Urinary bladder (tissue), 4 donors: Measurements from ENCODE around the gene CYYR1. TPM values are rescaled to one million over a fixed set of nuclear protein-coding genes. Genes with fewer than 3 reads are reported as not detected.

Source experiments
- DNase-seq: peaks from one replicate; pipeline ENCODE4 v3.0.0-alpha.2; 2015; ENCODE audit errors: extremely low spot score
- H3K27ac ChIP-seq: one replicate; pipeline ENCODE4 v1.5.1; 2013; ENCODE audit warnings: low read depth, mild to moderate bottlenecking, moderate library complexity
- H3K36me3 ChIP-seq: one replicate; pipeline ENCODE4 v1.6.1; 2013; ENCODE audit warnings: mild to moderate bottlenecking, moderate library complexity; ENCODE audit not compliant: insufficient read depth
- H3K4me1 ChIP-seq: one replicate; pipeline ENCODE4 v1.6.1; 2013; ENCODE audit warnings: mild to moderate bottlenecking, moderate library complexity; ENCODE audit not compliant: insufficient read depth
- H3K4me3 ChIP-seq: one replicate; pipeline ENCODE4 v1.5.1; 2013; ENCODE audit warnings: low read depth, low read length
- WGBS: extraction: QIAGEN DNeasy Blood & Tissue Kit; methylation state at CpG from one replicate; pipeline ENCODE4 v1.1.7; 2013; 5-methylcytosine and 5-hydroxymethylcytosine counted together
- polyA plus RNA-seq: library from polyadenylated mRNA; stranded (reverse); fragments of 200-250 nt; gene quantifications from one replicate; pipeline ENCODE4 v1.2.3, GENCODE V29; 2013
- total RNA-seq: library from RNA; depleted of rRNA; stranded (reverse); fragments of >200 nt; gene quantifications from one replicate; pipeline ENCODE4 v1.2.3, GENCODE V29; 2014
- donor health status: healthy with polysubstance abuse.
- donor health status: healthy.

CYYR1 gene
- total RNA-seq (11.4 TPM), polyA plus RNA-seq (21.1 TPM)

- DNase-seq = no peak
- H3K27ac ChIP-seq = peak within 1 kb of the TSS; percentile 76
- WGBS = 1% methylated on average over 58 of the region's 58 CpGs
- no peaks in the 10 kb centered on the region for H3K36me3 ChIP-seq
- H3K4me1 ChIP-seq = no peaks in the 10 kb centered on the region
- H3K4me3 ChIP-seq = peak within 1 kb of the TSS; percentile 74
Measured at GRCh38 chr21:26572702-26573381, at the start of gene CYYR1. Gene CYYR1, minus strand, starts transcription at chr21:26573286. Its CDS starts 346 bp downstream, at chr21:26572940.

- DNase-seq = no peak
- 27% methylated on average over 1 of the region's 1 CpG for WGBS
- Histone ChIP-seq H3K27ac (no peak overlapping the region), H3K4me3 (no peak overlapping the region), H3K36me3 (no peaks in the 10 kb centered on the region), H3K4me1 (no peaks in the 10 kb centered on the region)
Measured at GRCh38 chr21:26617176-26617575, 44.1 kb upstream of the CYYR1 start.

- Histone ChIP-seq H3K36me3 (no peaks in the 10 kb centered on the region), H3K4me3 (no peak overlapping the region), H3K27ac (no peak overlapping the region), H3K4me1 (no peaks in the 10 kb centered on the region)
- no peak for DNase-seq
- 93% methylated on average over 1 of the region's 1 CpG for WGBS
Measured at GRCh38 chr21:26614251-26614650, 41.2 kb upstream of the CYYR1 start.

GRCh38 chr21:26599261-26599660 is 26.2 kb upstream of the CYYR1 start:
- Histone ChIP-seq H3K36me3 (no peaks in the 10 kb centered on the region), H3K4me1 (no peaks in the 10 kb centered on the region), H3K27ac (no peak overlapping the region), H3K4me3 (no peak overlapping the region)
- DNase-seq = no peak
- WGBS = 63% methylated on average over 1 of the region's 1 CpG

GRCh38 chr21:26597981-26598380 is 24.9 kb upstream of the CYYR1 start:
- no peak overlapping the region for H3K27ac ChIP-seq
- H3K4me1 ChIP-seq = no peaks in the 10 kb centered on the region
- no peaks in the 10 kb centered on the region for H3K36me3 ChIP-seq
- no peak for DNase-seq
- no peak overlapping the region for H3K4me3 ChIP-seq
- WGBS = 65% methylated on average over 2 of the region's 2 CpGs

GRCh38 chr21:26597031-26597430 is 23.9 kb upstream of the CYYR1 start:
- no peak overlapping the region for H3K4me3 ChIP-seq
- H3K4me1 ChIP-seq = no peaks in the 10 kb centered on the region
- no peak for DNase-seq
- H3K36me3 ChIP-seq = no peaks in the 10 kb centered on the region
- 86% methylated on average over 3 of the region's 3 CpGs for WGBS
- H3K27ac ChIP-seq = no peak overlapping the region

- H3K27ac ChIP-seq = no peak overlapping the region
- no peaks in the 10 kb centered on the region for H3K4me1 ChIP-seq
- H3K4me3 ChIP-seq = no peak overlapping the region
- DNase-seq = no peak
- no peaks in the 10 kb centered on the region for H3K36me3 ChIP-seq
- 88% methylated on average over 7 of the region's 7 CpGs for WGBS
Measured at GRCh38 chr21:26595971-26596370, 22.9 kb upstream of the CYYR1 start.

GRCh38 chr21:26593800-26594199 is 20.7 kb upstream of the CYYR1 start:
- WGBS = 79% methylated on average over 1 of the region's 1 CpG
- no peaks in the 10 kb centered on the region for H3K36me3 ChIP-seq

GRCh38 chr21:26591543-26591942 is 18.5 kb upstream of the CYYR1 start:
- Histone ChIP-seq H3K36me3 (no peaks in the 10 kb centered on the region), H3K4me1 (no peaks in the 10 kb centered on the region), H3K27ac (no peak overlapping the region), H3K4me3 (no peak overlapping the region)
- WGBS = 79% methylated on average over 5 of the region's 5 CpGs
- no peak for DNase-seq

More at GRCh38 chr21:26593800-26594199, 20.7 kb upstream of the CYYR1 start:
- H3K27ac ChIP-seq = no peak overlapping the region
- no peaks in the 10 kb centered on the region for H3K4me1 ChIP-seq
- no peak overlapping the region for H3K4me3 ChIP-seq
- DNase-seq = no peak

GRCh38 chr21:26588446-26588845 is 15.4 kb upstream of the CYYR1 start:
- 77% methylated on average over 7 of the region's 7 CpGs for WGBS
- Histone ChIP-seq H3K27ac (no peak overlapping the region), H3K4me3 (no peak overlapping the region), H3K36me3 (no peaks in the 10 kb centered on the region), H3K4me1 (no peaks in the 10 kb centered on the region)
- DNase-seq = no peak

- no peaks in the 10 kb centered on the region for H3K4me1 ChIP-seq
- 43% methylated on average over 9 of the region's 9 CpGs for WGBS
- H3K27ac ChIP-seq = no peak overlapping the region
- no peaks in the 10 kb centered on the region for H3K36me3 ChIP-seq
- H3K4me3 ChIP-seq = no peak overlapping the region
- no peak for DNase-seq
Measured at GRCh38 chr21:26587736-26588201, 14.7 kb upstream of the CYYR1 start.

- Histone ChIP-seq H3K4me3 (no peak overlapping the region), H3K27ac (no peak overlapping the region), H3K4me1 (no peaks in the 10 kb centered on the region), H3K36me3 (no peaks in the 10 kb centered on the region)
- no peak for DNase-seq
- 73% methylated on average over 3 of the region's 3 CpGs for WGBS
Measured at GRCh38 chr21:26583769-26584168, 10.7 kb upstream of the CYYR1 start.

GRCh38 chr21:26581818-26582217 is 8.7 kb upstream of the CYYR1 start:
- no peaks in the 10 kb centered on the region for H3K4me1 ChIP-seq
- H3K27ac ChIP-seq = no peak overlapping the region
- H3K36me3 ChIP-seq = no peaks in the 10 kb centered on the region
- no peak for DNase-seq
- H3K4me3 ChIP-seq = no peak overlapping the region
- 94% methylated on average over 1 of the region's 1 CpG for WGBS

- no peak overlapping the region for H3K27ac ChIP-seq
- H3K4me3 ChIP-seq = peak overlapping the region; percentile 74
- WGBS = 32% methylated on average over 11 of the region's 11 CpGs
- no peaks in the 10 kb centered on the region for H3K36me3 ChIP-seq
- no peak for DNase-seq
- no peaks in the 10 kb centered on the region for H3K4me1 ChIP-seq
Measured at GRCh38 chr21:26572076-26572701, 897 bp downstream of the CYYR1 start.
